GM18507 (cell line): ENCODE measurements around the gene ATXN1.

Source experiments
- DNase-seq: peaks from one replicate; pipeline ENCODE4 v3.0.0; 2011; ENCODE audit warnings: low read depth; ENCODE audit not compliant: insufficient read length; ENCODE audit errors: extremely low spot score
- FAIRE-seq: peaks from 2 replicates; lab custom pipeline; 2011; peaks lifted over from hg19 to GRCh38; lab: Jason Lieb, UNC

Gene ATXN1

GRCh38 chr6:16765235-16765634, 4.0 kb upstream of the ATXN1 start:
- FAIRE-seq (no peak), DNase-seq (no peak)

GRCh38 chr6:16764188-16764950, 3.1 kb upstream of the ATXN1 start:
- DNase-seq = no peak
- peak; percentile 12 for FAIRE-seq

DNA sequence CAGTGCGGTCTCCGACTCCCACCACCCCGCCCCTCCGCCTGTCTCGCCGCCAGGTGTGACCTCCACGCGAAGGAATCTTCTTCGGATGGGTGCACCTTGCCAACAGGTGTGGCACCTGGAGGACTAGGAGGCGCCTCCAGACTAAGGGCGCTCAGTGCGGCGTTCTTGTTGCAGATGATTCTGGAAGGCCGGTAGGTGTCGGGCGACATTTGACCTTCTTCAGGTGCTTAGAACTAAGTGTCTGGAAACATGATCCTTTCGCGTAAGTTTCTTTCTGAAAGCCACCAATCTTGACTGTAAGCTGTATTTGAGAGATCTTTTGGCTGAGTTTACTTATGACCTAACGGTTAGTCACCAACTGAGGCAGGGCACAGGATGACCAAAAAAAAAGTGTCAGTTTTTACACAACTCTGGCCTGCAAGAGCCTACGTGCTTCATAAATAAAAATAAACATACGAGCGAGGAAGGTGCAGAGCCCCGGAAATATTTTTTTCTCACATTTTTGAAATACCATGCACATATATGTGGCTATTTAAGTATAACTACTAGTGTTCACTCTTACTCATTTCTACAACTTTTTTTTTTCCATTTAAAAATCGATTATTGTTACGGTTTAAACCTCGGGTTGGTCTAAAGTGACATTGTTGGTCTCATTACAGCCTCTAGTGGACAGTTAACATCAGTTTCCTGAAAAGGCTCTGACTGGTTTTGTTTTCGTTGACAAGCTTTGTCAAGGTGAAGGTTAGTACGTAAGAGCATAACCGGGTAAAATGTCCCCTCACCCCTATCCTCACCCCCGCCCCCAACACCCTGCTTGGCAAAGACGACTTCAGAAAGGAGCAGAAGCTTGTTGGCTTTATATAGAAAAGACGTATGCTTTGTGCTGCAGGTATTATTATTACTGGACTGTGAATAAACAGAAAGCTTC, 1.6 kb upstream of the ATXN1 start:
- DNase-seq = no peak
- peak; percentile 92 for FAIRE-seq

DNA sequence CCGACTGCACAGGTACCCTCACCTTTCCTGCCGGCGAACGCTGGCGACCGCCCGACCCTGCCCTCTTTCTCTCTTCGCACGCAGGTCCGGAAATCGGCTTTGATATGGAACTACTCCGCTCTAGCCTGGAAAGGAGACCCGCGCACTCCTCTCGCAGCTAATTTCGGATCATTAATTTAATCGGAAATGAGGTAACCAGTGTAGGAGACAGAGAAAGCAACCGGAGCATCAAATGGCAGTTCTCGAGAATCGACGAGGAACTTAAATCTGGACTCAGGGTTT, 949 bp upstream of the ATXN1 start:
- DNase-seq (no peak), FAIRE-seq (peak; percentile 56)

- peak; percentile 78 for FAIRE-seq
Observed at GRCh38 chr6:16761471-16762267, 409 bp upstream of the ATXN1 start.

GRCh38 chr6:16759646-16760515, 1.4 kb downstream of the ATXN1 start:
- FAIRE-seq (peak; percentile 56), DNase-seq (no peak)

More at GRCh38 chr6:16761471-16762267, 409 bp upstream of the ATXN1 start:
- DNase-seq = no peak

GRCh38 chr6:16759181-16759645, 2.0 kb downstream of the ATXN1 start:
- no peak for DNase-seq
- FAIRE-seq = peak; percentile 62

- DNase-seq (no peak), FAIRE-seq (no peak)
Observed at GRCh38 chr6:16758163-16758975, 2.9 kb downstream of the ATXN1 start.

DNA sequence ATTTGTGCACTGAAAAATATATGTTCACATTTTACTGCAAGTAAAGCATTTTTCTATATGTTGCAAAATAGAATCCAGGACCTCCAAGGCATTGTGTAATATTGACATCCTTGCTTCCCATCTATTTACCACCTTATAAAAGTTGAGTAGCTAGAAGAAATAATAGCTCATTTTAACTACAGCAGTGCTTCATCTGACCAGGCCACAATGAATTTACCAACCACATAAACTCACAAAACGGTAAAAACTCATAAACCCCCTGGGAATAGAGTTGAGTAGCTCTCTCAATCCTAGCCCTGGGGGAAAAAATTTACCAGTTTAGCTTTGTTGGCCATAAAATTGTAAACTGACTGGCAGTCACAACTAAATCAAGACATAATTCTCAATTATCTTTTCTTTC, 3.9 kb downstream of the ATXN1 start:
- DNase-seq (no peak), FAIRE-seq (no peak)

- FAIRE-seq (no peak), DNase-seq (no peak)
Observed at GRCh38 chr6:16756660-16757255, 4.5 kb downstream of the ATXN1 start.

DNA sequence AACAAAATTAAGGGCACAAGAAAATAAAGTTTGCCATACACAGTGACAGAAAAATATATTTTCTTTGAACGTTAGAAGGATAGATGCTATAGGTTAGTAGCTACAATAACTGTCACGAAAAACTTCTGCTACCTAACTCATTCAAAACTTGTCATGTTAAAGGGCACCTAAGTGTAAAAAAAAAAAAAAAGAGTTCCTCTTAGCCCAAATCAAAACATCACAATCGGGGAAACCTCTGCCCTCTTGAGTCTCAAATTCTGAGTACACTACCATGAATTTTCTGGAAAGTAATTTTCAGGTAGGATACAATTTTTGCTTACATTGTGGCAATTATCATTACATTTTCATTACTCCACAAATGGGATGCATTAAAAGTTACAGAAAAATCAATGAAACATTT, 5.7 kb downstream of the ATXN1 start:
- DNase-seq (no peak), FAIRE-seq (no peak)

GRCh38 chr6:16754876-16755275, 6.4 kb downstream of the ATXN1 start:
- DNase-seq (no peak), FAIRE-seq (no peak)

DNA sequence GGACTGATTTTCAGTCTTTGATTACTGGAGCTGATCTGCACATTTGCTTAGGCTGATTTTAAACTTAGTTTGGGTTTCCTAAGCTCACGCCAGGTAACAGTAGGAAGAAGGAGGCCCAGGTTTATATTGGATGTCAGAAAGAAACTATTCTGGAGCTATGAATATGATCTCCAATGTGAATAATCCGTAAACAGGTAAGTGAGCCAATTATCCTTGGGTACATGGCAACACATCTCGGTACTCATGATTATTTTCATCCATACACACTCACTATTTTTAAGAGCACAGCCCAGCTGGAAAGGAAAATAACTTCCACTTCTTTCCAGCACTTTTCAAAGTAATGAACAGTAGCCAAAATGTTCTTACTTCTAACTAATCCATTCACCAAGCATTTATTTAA, 7.0 kb downstream of the ATXN1 start:
- no peak for FAIRE-seq
- no peak for DNase-seq

- FAIRE-seq (no peak), DNase-seq (no peak)
Observed at GRCh38 chr6:16753341-16753740, 7.9 kb downstream of the ATXN1 start.

DNA sequence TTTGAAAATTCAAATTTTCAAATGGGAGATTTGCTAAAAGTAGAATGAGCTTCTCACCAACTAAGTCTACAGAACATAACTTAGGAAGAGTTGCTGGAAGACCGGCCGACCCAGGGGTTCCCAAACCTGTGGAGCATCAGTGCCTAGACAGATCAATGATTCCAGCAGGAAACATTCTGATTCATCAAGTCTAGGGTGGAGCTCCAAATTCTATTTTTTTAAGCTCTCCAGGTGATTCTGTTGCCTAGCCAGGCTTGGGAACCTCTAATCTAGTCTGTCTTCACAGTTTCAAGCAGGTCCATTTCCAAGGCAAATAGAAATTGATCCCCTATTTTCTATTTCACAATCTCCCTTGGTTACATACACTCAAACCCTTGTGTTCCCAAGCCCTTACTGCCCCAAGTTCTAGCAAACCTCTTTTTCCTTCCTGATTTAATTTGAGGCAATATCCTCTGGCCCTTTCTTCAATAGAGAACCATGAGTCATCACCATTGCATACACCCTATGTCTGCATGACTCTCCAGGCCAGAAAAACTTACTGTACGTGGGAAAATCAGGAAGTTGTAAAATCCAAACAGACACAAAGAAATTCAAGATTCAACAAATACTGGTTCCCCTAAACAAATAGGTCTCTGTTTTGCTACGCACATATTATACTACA, 8.9 kb downstream of the ATXN1 start:
- FAIRE-seq (no peak), DNase-seq (no peak)

DNA sequence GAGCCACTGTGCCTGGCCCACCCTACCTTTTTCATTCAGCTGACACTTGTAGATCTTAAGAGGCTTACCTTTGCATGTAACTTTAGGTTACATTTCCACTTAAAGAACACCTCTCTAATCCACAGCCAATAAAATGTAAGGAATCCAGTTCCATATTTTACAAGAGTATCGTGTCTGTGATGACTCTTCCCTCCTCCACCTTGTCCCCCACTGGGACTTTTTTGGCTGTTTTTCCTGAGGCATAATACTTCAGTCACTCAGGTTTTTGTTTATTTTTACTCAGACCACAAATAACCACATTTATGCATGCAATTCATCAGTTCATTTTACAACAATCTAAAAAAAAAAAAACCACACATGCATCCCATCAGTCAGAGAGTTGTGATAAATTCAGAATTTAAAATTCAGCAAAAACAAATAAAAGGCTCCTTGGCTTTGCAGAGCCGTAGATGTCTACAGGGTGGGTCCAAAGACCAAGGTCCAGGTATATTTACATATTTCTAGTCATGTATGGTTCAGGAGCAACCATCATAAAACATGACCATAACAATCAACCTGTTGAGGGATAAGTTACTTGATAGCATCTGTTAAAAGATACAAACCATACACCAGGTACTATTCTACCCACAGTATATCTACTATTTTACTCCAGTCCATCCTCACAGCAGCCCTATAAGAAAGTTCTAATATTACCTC, 9.9 kb downstream of the ATXN1 start:
- no peak for FAIRE-seq
- no peak for DNase-seq

GRCh38 chr6:16750566-16750965, 10.7 kb downstream of the ATXN1 start:
- FAIRE-seq = no peak
- no peak for DNase-seq
